HEK293 (cell line): ENCODE data around the gene TM7SF3.

Experiments used
- CTCF ChIA-PET: fragments of 350-600 bp; formaldehyde crosslinking; extraction: SDS; loops from one replicate; lab custom pipeline; 2021; ENCODE audit warnings: antibody characterized with exemption; lab: Yijun Ruan, JAX
- POLR2A ChIA-PET: fragments of 300-600 bp; formaldehyde crosslinking; extraction: SDS; loops from one replicate; lab custom pipeline; 2020; ENCODE audit warnings: antibody characterized with exemption, inconsistent platforms; lab: Yijun Ruan, JAX
- H3K27ac ChIP-seq: fragments of 200-500 bp; sonication (Bioruptor generic); 2 replicates; pipeline ENCODE4 v1.5.1; 2014; ENCODE audit warnings: low read depth, low read length, control low read depth, inconsistent platforms; ENCODE audit errors: extremely low read depth
- H3K36me3 ChIP-seq, 2 experiments: fragments of 200-500 bp in 1 of 2; sonication (Bioruptor generic) in 1 of 2; 1 replicate in 1 of 2; 2 replicates in 1 of 2; pipeline ENCODE4 v1.5.1; 2014 to 2017; ENCODE audit warnings: inconsistent platforms in 2 of 2, low read length in 2 of 2; ENCODE audit not compliant: control insufficient read depth in 2 of 2, insufficient read depth in 1 of 2
- H3K4me1 ChIP-seq: fragments of 200-500 bp; sonication (Bioruptor generic); 2 replicates; pipeline ENCODE4 v1.5.1; 2014; ENCODE audit warnings: mild to moderate bottlenecking, low read length, inconsistent platforms; ENCODE audit not compliant: control insufficient read depth, insufficient read depth
- H3K4me3 ChIP-seq: 2 replicates; pipeline ENCODE4 v1.5.1; 2011; ENCODE audit warnings: low read depth, mild to moderate bottlenecking, control low read depth, low read length, moderate library complexity
- H3K9me3 ChIP-seq: fragments of 200-500 bp; sonication (Bioruptor generic); 2 replicates; pipeline ENCODE4 v1.5.1; 2014; ENCODE audit warnings: low read depth, low read length, inconsistent platforms; ENCODE audit not compliant: control insufficient read depth, insufficient read depth
- KLF16 ChIP-seq: fragments of 450-650 bp; formaldehyde crosslinking; IDR thresholded peaks from 2 replicates; pipeline ENCODE4 v1.5.1; 2017; ENCODE audit warnings: missing biosample characterization, missing genetic modification characterization
- OSR2 ChIP-seq: fragments of 450-650 bp; formaldehyde crosslinking; IDR thresholded peaks from 2 replicates; pipeline ENCODE4 v1.5.1; 2016; ENCODE audit warnings: missing biosample characterization, missing genetic modification characterization
- PRDM10 ChIP-seq: fragments of 450-650 bp; formaldehyde crosslinking; IDR thresholded peaks from 2 replicates; pipeline ENCODE4 v1.5.1; 2016; ENCODE audit warnings: missing biosample characterization, missing genetic modification characterization
- RBAK ChIP-seq: fragments of 450-650 bp; formaldehyde crosslinking; IDR thresholded peaks from 2 replicates; pipeline ENCODE4 v1.5.1; 2016; ENCODE audit warnings: missing biosample characterization, missing genetic modification characterization
- SCRT1 ChIP-seq: fragments of 450-650 bp; formaldehyde crosslinking; IDR thresholded peaks from 2 replicates; pipeline ENCODE4 v1.5.1; 2016; ENCODE audit warnings: missing biosample characterization, missing genetic modification characterization, borderline replicate concordance
- SP2 ChIP-seq: fragments of 450-650 bp; formaldehyde crosslinking; IDR thresholded peaks from 2 replicates; pipeline ENCODE4 v1.5.1; 2016; ENCODE audit warnings: missing biosample characterization, missing genetic modification characterization
- ZBTB1 ChIP-seq: fragments of 450-650 bp; formaldehyde crosslinking; IDR thresholded peaks from 2 replicates; pipeline ENCODE4 v1.5.1; 2016; ENCODE audit warnings: missing biosample characterization, missing genetic modification characterization
- ZBTB21 ChIP-seq: fragments of 450-650 bp; formaldehyde crosslinking; IDR thresholded peaks from 2 replicates; pipeline ENCODE4 v1.5.1; 2017; ENCODE audit warnings: missing biosample characterization, missing genetic modification characterization
- ZBTB49 ChIP-seq: fragments of 450-650 bp; formaldehyde crosslinking; IDR thresholded peaks from 2 replicates; pipeline ENCODE4 v1.5.1; 2016; ENCODE audit warnings: missing biosample characterization, missing genetic modification characterization, low read depth
- ZNF146 ChIP-seq: fragments of 450-650 bp; formaldehyde crosslinking; IDR thresholded peaks from 2 replicates; pipeline ENCODE4 v1.5.1; 2016; ENCODE audit warnings: missing biosample characterization, missing genetic modification characterization
- ZNF155 ChIP-seq: fragments of 450-650 bp; formaldehyde crosslinking; IDR thresholded peaks from 2 replicates; pipeline ENCODE4 v1.5.1; 2016; ENCODE audit warnings: missing biosample characterization, missing genetic modification characterization
- ZNF23 ChIP-seq: fragments of 450-650 bp; formaldehyde crosslinking; IDR thresholded peaks from 2 replicates; pipeline ENCODE4 v1.5.1; 2016; ENCODE audit warnings: missing biosample characterization, missing genetic modification characterization, borderline replicate concordance
- ZNF404 ChIP-seq: fragments of 450-650 bp; formaldehyde crosslinking; IDR thresholded peaks from 2 replicates; pipeline ENCODE4 v1.5.1; 2017; ENCODE audit warnings: missing biosample characterization, missing genetic modification characterization
- ZNF501 ChIP-seq: fragments of 450-650 bp; formaldehyde crosslinking; IDR thresholded peaks from 2 replicates; pipeline ENCODE4 v1.5.1; 2016; ENCODE audit warnings: missing biosample characterization, missing genetic modification characterization
- ZNF529 ChIP-seq: fragments of 450-650 bp; formaldehyde crosslinking; IDR thresholded peaks from 2 replicates; pipeline ENCODE4 v1.5.1; 2017; ENCODE audit warnings: missing genetic modification characterization, missing biosample characterization; ENCODE audit not compliant: insufficient replicate concordance
- ZNF558 ChIP-seq: fragments of 450-650 bp; formaldehyde crosslinking; IDR thresholded peaks from 2 replicates; pipeline ENCODE4 v1.5.1; 2016; ENCODE audit warnings: missing biosample characterization, missing genetic modification characterization
- ZNF701 ChIP-seq: fragments of 450-650 bp; formaldehyde crosslinking; IDR thresholded peaks from 2 replicates; pipeline ENCODE4 v1.5.1; 2016; ENCODE audit warnings: missing biosample characterization, missing genetic modification characterization
- ZNF707 ChIP-seq: fragments of 450-650 bp; formaldehyde crosslinking; IDR thresholded peaks from 2 replicates; pipeline ENCODE4 v1.5.1; 2016; ENCODE audit warnings: missing biosample characterization, missing genetic modification characterization
- ZNF768 ChIP-seq: fragments of 450-650 bp; formaldehyde crosslinking; IDR thresholded peaks from 2 replicates; pipeline ENCODE4 v1.5.1; 2018; ENCODE audit warnings: missing biosample characterization, mild to moderate bottlenecking, missing genetic modification characterization
- ZXDB ChIP-seq: fragments of 450-650 bp; formaldehyde crosslinking; IDR thresholded peaks from 2 replicates; pipeline ENCODE4 v1.5.1; 2016; ENCODE audit warnings: missing biosample characterization, missing genetic modification characterization

The TM7SF3 gene

GRCh38 chr12:27060740-27061139, 46.6 kb upstream of the TM7SF3 start:
- H3K27ac ChIP-seq: no peak overlapping the region
- CTCF ChIA-PET: interaction anchor here (0.7 to 1.2 kb wide), 4 partner anchors 9 to 45 kb away, joined by 3 to 6 read pairs (median 4); no protein-coding TSS in a partner anchor
- H3K4me1 ChIP-seq: no peaks in the 10 kb centered on the region
- H3K9me3 ChIP-seq: no peaks in the 10 kb centered on the region
- no peak for TF ChIP-seq KLF16
- TF ChIP-seq ZNF768 (tag by site-specific recombination): no peak
- no peak for TF ChIP-seq RBAK (tag by site-specific recombination)
- TF ChIP-seq ZNF558 (tag by site-specific recombination): no peak
- TF ChIP-seq ZNF529 (tag by site-specific recombination): no peak
- no peak for TF ChIP-seq ZNF701 (tag by site-specific recombination)
- TF ChIP-seq SP2: no peak
- TF ChIP-seq ZNF501 (tag by site-specific recombination): no peak
- no peak for TF ChIP-seq ZNF707 (tag by site-specific recombination)
- no peak for TF ChIP-seq ZBTB49
- TF ChIP-seq ZNF23 (tag by site-specific recombination): no peak
- TF ChIP-seq ZXDB (tag by site-specific recombination): no peak
- TF ChIP-seq, all 188 proteins: peak for 0
- POLR2A ChIA-PET: no interaction called here
- no peaks in the 10 kb centered on the region for H3K36me3 ChIP-seq
- no peak overlapping the region for H3K4me3 ChIP-seq

- TF ChIP-seq ZBTB21 (no peak), SCRT1 (tag by site-specific recombination) (no peak), PRDM10 (tag by site-specific recombination) (no peak)
- POLR2A ChIA-PET: no interaction called here
- CTCF ChIA-PET: no interaction called here
These were observed 43.4 kb upstream of the TM7SF3 start for GRCh38 chr12:27057543-27057942.

DNA sequence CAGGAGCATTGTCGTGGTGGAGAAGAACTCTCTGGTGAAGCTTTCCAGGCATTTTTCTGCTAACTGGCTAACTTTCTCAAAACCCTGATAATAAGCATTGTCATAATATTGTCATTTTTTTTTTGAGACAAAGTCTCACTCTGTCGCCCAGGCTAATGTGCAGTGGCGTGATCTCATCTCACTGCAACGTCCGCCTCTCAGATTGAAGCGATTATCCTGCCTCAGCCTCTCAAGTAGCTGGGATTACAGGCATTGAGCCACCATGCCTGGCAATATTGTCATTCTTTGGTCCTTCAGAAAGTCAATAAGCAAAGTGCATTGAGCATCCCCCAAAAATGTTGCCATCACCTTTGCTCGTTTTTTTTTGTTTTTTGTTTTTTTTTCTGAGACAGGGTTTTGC, 41.8 kb upstream of the TM7SF3 start:
- H3K4me3 ChIP-seq: no peak overlapping the region
- ChIA-PET CTCF (interaction anchor here (1.2 kb wide), 1 partner anchor 16 kb away, joined by 7 read pairs; no protein-coding TSS in a partner anchor), POLR2A (no interaction called here)
- no peak for TF ChIP-seq ZBTB1 (tag by site-specific recombination)
- TF ChIP-seq OSR2: no peak
- TF ChIP-seq KLF16: no peak
- TF ChIP-seq ZNF404 (tag by site-specific recombination): no peak
- no peak for TF ChIP-seq ZNF155 (tag by site-specific recombination)
- no peak for TF ChIP-seq ZNF146 (tag by site-specific recombination)
- no peak overlapping the region for H3K27ac ChIP-seq
- no peaks in the 10 kb centered on the region for H3K36me3 ChIP-seq
- H3K9me3 ChIP-seq: no peaks in the 10 kb centered on the region
- no peaks in the 10 kb centered on the region for H3K4me1 ChIP-seq

More at GRCh38 chr12:27057543-27057942, 43.4 kb upstream of the TM7SF3 start:
- Histone ChIP-seq H3K9me3 (no peaks in the 10 kb centered on the region), H3K27ac (no peak overlapping the region), H3K4me1 (no peaks in the 10 kb centered on the region), H3K4me3 (no peak overlapping the region), H3K36me3 (no peaks in the 10 kb centered on the region)
